Brain pericyte (primary cell): Measurements from ENCODE around the gene ASXL2.

Experiments
- DNase-seq: peaks from one replicate; pipeline ENCODE4 v3.0.0-alpha.2; 2012; ENCODE audit warnings: low read depth, low spot score

Gene ASXL2

GRCh38 chr2:25806941-25807340 is 71.3 kb downstream of the ASXL2 start:
- DNase-seq: no peak

- DNase-seq: no peak
These were observed 72.3 kb downstream of the ASXL2 start for GRCh38 chr2:25805987-25806386.

GRCh38 chr2:25804338-25804737 is 73.9 kb downstream of the ASXL2 start:
- DNase-seq: no peak

GRCh38 chr2:25799301-25799700 is 79.0 kb downstream of the ASXL2 start:
- no peak for DNase-seq

GRCh38 chr2:25797620-25798488 is 80.4 kb downstream of the ASXL2 start:
- no peak for DNase-seq

- no peak for DNase-seq
These were observed 83.6 kb downstream of the ASXL2 start for GRCh38 chr2:25794544-25795276.

GRCh38 chr2:25790074-25790790 is 88.1 kb downstream of the ASXL2 start:
- no peak for DNase-seq

- DNase-seq: no peak
These were observed 89.8 kb downstream of the ASXL2 start for GRCh38 chr2:25788457-25788856.

GRCh38 chr2:25787020-25787419 is 91.3 kb downstream of the ASXL2 start:
- DNase-seq: no peak

GRCh38 chr2:25784404-25784803 is 93.9 kb downstream of the ASXL2 start:
- no peak for DNase-seq

- no peak for DNase-seq
These were observed 101.2 kb downstream of the ASXL2 start for GRCh38 chr2:25777077-25777476.

GRCh38 chr2:25772078-25772477 is 106.2 kb downstream of the ASXL2 start:
- no peak for DNase-seq

GRCh38 chr2:25763575-25763974 is 114.7 kb downstream of the ASXL2 start:
- no peak for DNase-seq

GRCh38 chr2:25760297-25760696 is 118.0 kb downstream of the ASXL2 start:
- DNase-seq: no peak

- DNase-seq: no peak
These were observed 119.9 kb downstream of the ASXL2 start for GRCh38 chr2:25758348-25758747.

- DNase-seq: no peak
These were observed 120.4 kb downstream of the ASXL2 start for GRCh38 chr2:25757906-25758305.

GRCh38 chr2:25756536-25756935 is 121.8 kb downstream of the ASXL2 start:
- DNase-seq: no peak

GRCh38 chr2:25749676-25750075 is 128.6 kb downstream of the ASXL2 start:
- DNase-seq: no peak

GRCh38 chr2:25744055-25744454 is 134.2 kb downstream of the ASXL2 start:
- DNase-seq: no peak

GRCh38 chr2:25743132-25743830 is 135.0 kb downstream of the ASXL2 start:
- DNase-seq: no peak

GRCh38 chr2:25742501-25742900 is 135.8 kb downstream of the ASXL2 start:
- no peak for DNase-seq
